A673 (cell line): ENCODE measurements around the gene IRF2. TPM values are rescaled to one million over a fixed set of nuclear protein-coding genes. Genes with fewer than 3 reads are reported as not detected.

Experiments
- BruUV-seq: library from RNA; stranded (reverse); fragments of 400-500 nt; replicated peaks from 2 replicates; lab custom pipeline; 2021; lab: Mats Ljungman, UMichigan
- CTCF ChIA-PET: fragments of 300-600 bp; sonication (Branson Sonifier 250); formaldehyde crosslinking; loops from one replicate; lab custom pipeline; 2022; ENCODE audit warnings: antibody characterized with exemption; lab: Charles Lee
- POLR2A ChIA-PET: fragments of 300-600 bp; sonication (Branson Sonifier 250); formaldehyde crosslinking; loops from one replicate; lab custom pipeline; 2022; ENCODE audit warnings: antibody characterized with exemption; ENCODE audit not compliant: low non-redundant PET; lab: Charles Lee
- DNase-seq: peaks from one replicate; pipeline ENCODE4 v3.0.0-alpha.2; 2015; ENCODE audit warnings: low spot score
- H3K27ac ChIP-seq: fragments of 200-600 bp; sonication (generic); 2 replicates; pipeline ENCODE4 v1.5.1; 2016; ENCODE audit warnings: mixed run types, low read depth, mild to moderate bottlenecking, mixed read lengths, antibody characterized with exemption, low read length; ENCODE audit not compliant: poor library complexity, severe bottlenecking
- H3K27me3 ChIP-seq: fragments of 200-600 bp; sonication (generic); replicated peaks from 2 replicates; pipeline ENCODE4 v1.6.1; 2017; ENCODE audit warnings: mixed run types, low read depth, mild to moderate bottlenecking, mixed read lengths, antibody characterized with exemption, low read length; ENCODE audit not compliant: insufficient read depth, poor library complexity
- H3K36me3 ChIP-seq: fragments of 200-600 bp; sonication (generic); 2 replicates; pipeline ENCODE4 v1.6.1; 2016; ENCODE audit warnings: mixed run types, mild to moderate bottlenecking, mixed read lengths, antibody characterized with exemption, low read length; ENCODE audit not compliant: insufficient read depth, poor library complexity, severe bottlenecking
- H3K4me1 ChIP-seq: fragments of 200-600 bp; sonication (generic); 2 replicates; pipeline ENCODE4 v1.6.1; 2017; ENCODE audit warnings: mixed run types, mild to moderate bottlenecking, mixed read lengths, antibody characterized with exemption, low read length; ENCODE audit not compliant: insufficient read depth, poor library complexity, severe bottlenecking
- H3K4me3 ChIP-seq: fragments of 200-600 bp; sonication (generic); 2 replicates; pipeline ENCODE4 v1.5.1; 2016; ENCODE audit warnings: low read depth, mixed run types, mild to moderate bottlenecking, mixed read lengths, low read length; ENCODE audit not compliant: poor library complexity, severe bottlenecking
- H3K9me3 ChIP-seq: fragments of 200-600 bp; sonication (generic); 2 replicates; pipeline ENCODE4 v1.6.1; 2016; ENCODE audit warnings: mixed run types, low read depth, mild to moderate bottlenecking, mixed read lengths, antibody characterized with exemption, low read length; ENCODE audit not compliant: poor library complexity, severe bottlenecking
- EZH2 ChIP-seq: fragments of 200-600 bp; sonication (generic); IDR thresholded peaks from 2 replicates; pipeline ENCODE4 v1.6.1; 2017; ENCODE audit warnings: borderline replicate concordance, low read depth, mild to moderate bottlenecking, mixed read lengths, antibody characterized with exemption, low read length; ENCODE audit not compliant: poor library complexity, severe bottlenecking
- intact Hi-C: fragments of 100-400 bp; cut with micrococcal nuclease; formaldehyde crosslinking; loops from one replicate; pipeline ENCODE4 v1.10.0; 2022; ENCODE audit not compliant: unreplicated experiment
- total RNA-seq: library from RNA; stranded (reverse); gene quantifications from 2 replicates; pipeline ENCODE4 v1.2.3, GENCODE V29; 2021
- TF ChIP-seq, protein P1 (sequence below): fragments of 300-800, 200-600 bp; sonication (generic); conservative IDR thresholded peaks from 2 replicates; pipeline ENCODE4 v1.5.1; 2017; ENCODE audit warnings: low read depth, mild to moderate bottlenecking, antibody characterized with exemption, low read length, moderate library complexity, mixed read lengths

Gene IRF2
- total RNA-seq, 1 experiment from 2014 or later = 28.2 TPM

DNA sequence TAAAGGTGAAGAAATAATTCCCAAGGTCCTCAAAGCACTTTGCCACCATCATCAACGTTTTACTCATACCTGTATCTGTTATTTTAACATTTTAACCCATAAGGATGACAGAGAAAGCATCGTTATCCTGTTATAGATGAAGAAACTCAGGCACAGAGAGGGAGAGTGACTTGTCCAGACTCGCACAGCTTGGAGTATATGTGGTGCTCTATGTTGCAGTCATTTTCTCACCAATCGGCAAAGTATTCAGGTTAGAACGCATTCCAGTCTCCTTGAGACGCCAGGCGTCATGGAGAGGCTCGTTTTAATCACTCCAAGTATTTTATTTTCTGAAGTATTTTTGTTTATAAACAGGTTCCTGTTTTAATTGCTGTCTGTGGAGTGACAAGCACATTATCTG is 73.5 kb downstream of the IRF2 start:
- Histone ChIP-seq H3K9me3 (no peaks in the 10 kb centered on the region), H3K4me3 (no peak overlapping the region), H3K4me1 (peaks cover 26% of the 10 kb centered on the region), H3K27me3 (no peaks in the 10 kb centered on the region), H3K27ac (peak overlapping the region; percentile 32), H3K36me3 (peaks cover 10% of the 10 kb centered on the region)
- CTCF ChIA-PET = no interaction called here
- BruUV-seq = no TSS peak
- TF ChIP-seq, protein P1, sequence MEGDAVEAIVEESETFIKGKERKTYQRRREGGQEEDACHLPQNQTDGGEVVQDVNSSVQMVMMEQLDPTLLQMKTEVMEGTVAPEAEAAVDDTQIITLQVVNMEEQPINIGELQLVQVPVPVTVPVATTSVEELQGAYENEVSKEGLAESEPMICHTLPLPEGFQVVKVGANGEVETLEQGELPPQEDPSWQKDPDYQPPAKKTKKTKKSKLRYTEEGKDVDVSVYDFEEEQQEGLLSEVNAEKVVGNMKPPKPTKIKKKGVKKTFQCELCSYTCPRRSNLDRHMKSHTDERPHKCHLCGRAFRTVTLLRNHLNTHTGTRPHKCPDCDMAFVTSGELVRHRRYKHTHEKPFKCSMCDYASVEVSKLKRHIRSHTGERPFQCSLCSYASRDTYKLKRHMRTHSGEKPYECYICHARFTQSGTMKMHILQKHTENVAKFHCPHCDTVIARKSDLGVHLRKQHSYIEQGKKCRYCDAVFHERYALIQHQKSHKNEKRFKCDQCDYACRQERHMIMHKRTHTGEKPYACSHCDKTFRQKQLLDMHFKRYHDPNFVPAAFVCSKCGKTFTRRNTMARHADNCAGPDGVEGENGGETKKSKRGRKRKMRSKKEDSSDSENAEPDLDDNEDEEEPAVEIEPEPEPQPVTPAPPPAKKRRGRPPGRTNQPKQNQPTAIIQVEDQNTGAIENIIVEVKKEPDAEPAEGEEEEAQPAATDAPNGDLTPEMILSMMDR = no peak
- TF ChIP-seq EZH2 = no peak
- intact Hi-C loops = loop anchor here (1.0 kb wide), 1 partner anchor 31 kb away; no protein-coding TSS in a partner anchor
- POLR2A ChIA-PET = no interaction called here
- no peak for DNase-seq

DNA sequence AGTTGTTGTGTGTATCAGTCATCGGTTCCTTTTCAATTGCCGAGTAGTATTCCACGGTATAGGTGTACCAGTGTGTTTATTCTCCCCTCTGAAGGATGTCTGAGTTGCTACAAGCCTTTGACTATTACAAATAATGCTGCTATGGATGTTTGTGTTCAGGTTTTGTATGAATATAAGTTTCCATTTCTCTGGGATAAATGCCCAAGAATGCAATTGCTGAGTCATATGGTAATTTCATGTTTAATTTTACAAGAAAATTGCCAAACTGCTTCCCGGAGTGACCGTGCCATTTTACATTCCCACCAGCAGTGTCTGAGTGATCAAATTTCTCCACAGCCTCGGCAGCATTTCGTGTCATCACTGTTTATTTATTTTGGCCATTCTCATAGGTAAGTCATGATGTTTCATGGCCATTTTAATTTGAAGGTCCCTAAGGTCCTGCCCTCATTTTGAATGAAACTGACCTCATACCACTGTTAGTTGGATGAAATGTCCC is 73.9 kb downstream of the IRF2 start:
- intact Hi-C loops = loop anchor here (1.0 kb wide), 1 partner anchor 30 kb away; no protein-coding TSS in a partner anchor
- H3K9me3 ChIP-seq = no peaks in the 10 kb centered on the region
- peak overlapping the region; percentile 32 for H3K27ac ChIP-seq
- no peaks in the 10 kb centered on the region for H3K27me3 ChIP-seq
- ChIA-PET CTCF (no interaction called here), POLR2A (no interaction called here)
- no TSS peak for BruUV-seq
- H3K4me3 ChIP-seq = no peak overlapping the region
- peaks cover 26% of the 10 kb centered on the region for H3K4me1 ChIP-seq
- TF ChIP-seq, protein P1 = no peak
- TF ChIP-seq EZH2 = no peak
- DNase-seq = peak; percentile 58
- peaks cover 7% of the 10 kb centered on the region for H3K36me3 ChIP-seq

DNA sequence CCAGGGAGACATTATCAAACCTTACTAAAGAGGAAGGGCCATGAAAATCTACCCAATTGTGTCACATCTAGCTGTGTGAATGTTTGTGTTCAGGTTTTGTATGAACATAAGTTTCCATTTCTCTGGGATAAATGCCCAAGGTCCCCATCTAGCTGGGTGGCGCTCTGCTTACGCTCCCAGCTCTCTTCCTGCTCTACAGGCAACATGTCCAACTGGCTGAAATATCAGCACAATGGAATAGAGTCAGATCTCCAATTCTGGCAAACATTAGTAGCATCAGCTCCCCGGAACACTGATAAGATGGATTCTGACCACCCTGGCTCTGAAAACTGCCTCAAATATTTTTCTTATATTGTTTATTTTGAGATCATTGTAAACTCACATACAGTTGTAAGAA is 74.8 kb downstream of the IRF2 start:
- H3K4me1 ChIP-seq = peaks cover 26% of the 10 kb centered on the region
- H3K36me3 ChIP-seq = peaks cover 7% of the 10 kb centered on the region
- CTCF ChIA-PET = interaction anchor here (0.5 kb wide), 1 partner anchor 40 kb away, joined by 5 read pairs; no protein-coding TSS in a partner anchor
- no peak overlapping the region for H3K4me3 ChIP-seq
- POLR2A ChIA-PET = no interaction called here
- intact Hi-C loops = no loop called here
- no peaks in the 10 kb centered on the region for H3K9me3 ChIP-seq
- TF ChIP-seq EZH2 = no peak
- TF ChIP-seq, protein P1 = no peak
- no peak overlapping the region for H3K27ac ChIP-seq
- no TSS peak for BruUV-seq
- DNase-seq = no peak
- H3K27me3 ChIP-seq = no peaks in the 10 kb centered on the region
